ENCODE data around the gene BAAT. TPM values are rescaled to one million over a fixed set of nuclear protein-coding genes. Genes with fewer than 3 reads are reported as not detected.

Gene BAAT
- total and polyA plus RNA-seq, 2 of the 13 experiments (the other 11 are each of a cell fraction or from before 2014, with no cell fraction given) = 0.71 to 7.9 TPM

GRCh38 chr9:101350285-101350684, 34.5 kb downstream of the BAAT start (continued):
- no peak for TF ChIP-seq SOX13 (IDR thresholded peaks at IDR 0.05)
- peak in 1 of 2 experiments; percentile 65; a peak in 2 of 4 replicates for TF ChIP-seq SOX13 (CRISPR knock-in tag; conservative IDR thresholded peaks at IDR 0.05 in 1 of 2, IDR thresholded peaks at IDR 0.05 in 1 of 2)
- no peak for TF ChIP-seq FOXK1 (CRISPR knock-in tag; IDR thresholded peaks at IDR 0.05; ENCODE audit: borderline replicate concordance, low read depth)
- TF ChIP-seq NR2F2 (IDR thresholded peaks at IDR 0.05; ENCODE audit: borderline replicate concordance, low read depth) = peak; percentile 60; the same call in 1 of the 2 replicates
- TF ChIP-seq MAZ (IDR thresholded peaks at IDR 0.05; ENCODE audit: borderline replicate concordance, low read depth, low read length) = no peak
- TF ChIP-seq MAZ (CRISPR knock-in tag; IDR thresholded peaks at IDR 0.05; ENCODE audit: low read depth) = 0 out of 2 replicates have a peak, but pooled peaks have one; percentile 34
- 0 out of 2 replicates have a peak, but pooled peaks have one; percentile 20 for TF ChIP-seq FOXP1 (IDR thresholded peaks at IDR 0.05)
- peak; percentile 27; the same call in 1 of the 2 replicates for TF ChIP-seq FOXP1 (CRISPR knock-in tag; IDR thresholded peaks at IDR 0.05)
- no peak for TF ChIP-seq FUBP1 (CRISPR knock-in tag; IDR thresholded peaks at IDR 0.05; ENCODE audit: borderline replicate concordance)
- peak; percentile 82; the same call in 1 of the 2 replicates for TF ChIP-seq HOMEZ (CRISPR knock-in tag; IDR thresholded peaks at IDR 0.05; ENCODE audit: low read depth)
- TF ChIP-seq ZNF670 (CRISPR knock-in tag; IDR thresholded peaks at IDR 0.05; ENCODE audit: borderline replicate concordance) = 0 out of 2 replicates have a peak, but pooled peaks have one; percentile 52
- TF ChIP-seq SOX6 (IDR thresholded peaks at IDR 0.05) = no peak
- peak; percentile 31; the same call in 1 of the 2 replicates for TF ChIP-seq SOX6 (CRISPR knock-in tag; IDR thresholded peaks at IDR 0.05)
- TF ChIP-seq CTCF (CRISPR knock-in tag; IDR thresholded peaks at IDR 0.05) = peak; percentile 29; the same call in 1 of the 2 replicates
- no peak for TF ChIP-seq HDAC2 (CRISPR knock-in tag; IDR thresholded peaks at IDR 0.05)
- TF ChIP-seq SIN3A (IDR thresholded peaks at IDR 0.05; ENCODE audit: borderline replicate concordance, low read depth, low read length) = no peak
- 0 out of 2 replicates have a peak, but pooled peaks have one; percentile 30 for TF ChIP-seq ZNF317 (CRISPR knock-in tag; IDR thresholded peaks at IDR 0.05)
- peak; percentile 27; the same call in 1 of the 2 replicates for TF ChIP-seq HNF4A (CRISPR knock-in tag; IDR thresholded peaks at IDR 0.05)
- TF ChIP-seq AHDC1 (CRISPR knock-in tag; IDR thresholded peaks at IDR 0.05; ENCODE audit: borderline replicate concordance) = peak; percentile 82; the same call in 1 of the 2 replicates
- peak; percentile 76; the same call in 1 of the 2 replicates for TF ChIP-seq ISL2 (CRISPR knock-in tag; IDR thresholded peaks at IDR 0.05)

All from HepG2 (cell line).